GM12892 (cell line): ENCODE data around the gene CFLAR.

Source experiments
- POLR2A ChIP-seq: IDR thresholded peaks from 2 replicates; pipeline ENCODE4 v1.6.1; 2011; ENCODE audit warnings: low read depth, low read length, control low read depth
- POLR2AphosphoS5 ChIP-seq: IDR thresholded peaks from 2 replicates; pipeline ENCODE4 v1.6.1; 2011; ENCODE audit warnings: low read depth, low read length, control low read depth
- TAF1 ChIP-seq: IDR thresholded peaks from 2 replicates; pipeline ENCODE4 v1.6.1; 2011; ENCODE audit warnings: low read depth, mild to moderate bottlenecking, control low read depth, low read length, borderline replicate concordance

DNA sequence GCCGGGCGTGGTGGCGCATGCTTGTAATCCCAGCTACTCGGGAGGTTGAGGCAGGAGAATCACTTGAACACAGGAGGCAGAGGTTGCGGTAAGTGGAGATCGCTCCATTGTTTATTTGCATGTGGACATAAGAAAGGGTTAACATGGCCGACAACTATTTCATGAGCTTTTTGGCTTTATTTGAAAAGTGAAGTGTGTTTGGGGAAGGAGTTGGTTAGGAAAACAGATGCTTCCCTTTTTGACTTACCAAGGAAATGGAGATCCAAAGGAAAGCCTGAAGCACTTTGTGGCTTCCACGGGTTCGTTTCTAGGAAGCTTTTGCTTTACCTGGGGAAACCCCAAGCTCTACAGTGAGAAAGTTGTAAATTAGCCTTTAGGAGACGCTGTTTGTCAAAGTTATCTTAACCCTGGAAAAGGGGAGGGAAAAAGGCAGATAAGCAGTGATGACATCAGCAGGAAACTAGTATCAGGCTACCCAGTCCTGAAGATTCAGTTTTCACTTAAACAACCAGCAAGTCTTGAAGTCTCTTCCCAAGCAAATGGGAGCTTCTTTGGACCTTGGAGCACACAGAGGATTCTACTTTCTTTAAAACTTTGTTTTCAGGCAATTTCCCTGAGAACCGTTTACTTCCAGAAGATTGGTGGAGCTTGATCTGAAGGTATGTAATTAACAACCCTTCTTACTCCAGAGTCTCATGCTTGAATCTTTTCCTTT is 66.8 kb downstream of the CFLAR start, which contains the start of gene CASP10:
- TF ChIP-seq POLR2A (no peak), POLR2AphosphoS5 (no peak), TAF1 (no peak)
